ELF-1 (cell line): ENCODE measurements around the gene UBE3D.
"Not testable (repeated sequence)": the region's sequence is repeated elsewhere in the genome, so short reads cannot be mapped to it uniquely, and the experiment has no call there.

Experiments
- DNase-seq: peaks from one replicate; pipeline ENCODE4 v3.0.0-alpha.2; 2016; ENCODE audit warnings: low read depth, low spot score

UBE3D gene

GRCh38 chr6:83055366-83055964 lies 10.2 kb downstream of the UBE3D start:
- peak; percentile 57 for DNase-seq

GRCh38 chr6:83053678-83054077 lies 12.0 kb downstream of the UBE3D start:
- no peak for DNase-seq

GRCh38 chr6:83051377-83052172 lies 14.1 kb downstream of the UBE3D start:
- no peak for DNase-seq

GRCh38 chr6:83047065-83047754 lies 18.4 kb downstream of the UBE3D start:
- DNase-seq, result peak; percentile 25

- no peak for DNase-seq
These were observed 21.4 kb downstream of the UBE3D start for GRCh38 chr6:83044091-83044768.

GRCh38 chr6:83042467-83043053 lies 23.1 kb downstream of the UBE3D start:
- DNase-seq, result no peak

- no peak for DNase-seq
These were observed 27.4 kb downstream of the UBE3D start for GRCh38 chr6:83038246-83038645.

- DNase-seq, result peak; percentile 8
These were observed 34.0 kb downstream of the UBE3D start for GRCh38 chr6:83031689-83032088.

- DNase-seq, result no peak
These were observed 45.9 kb downstream of the UBE3D start for GRCh38 chr6:83019741-83020140.

- not testable (repeated sequence) for DNase-seq
These were observed 54.5 kb downstream of the UBE3D start for GRCh38 chr6:83011131-83011530.

GRCh38 chr6:83008626-83009025 lies 57.0 kb downstream of the UBE3D start:
- DNase-seq, result no peak

GRCh38 chr6:83006270-83006905 lies 59.3 kb downstream of the UBE3D start:
- DNase-seq, result no peak

- no peak for DNase-seq
These were observed 69.5 kb downstream of the UBE3D start for GRCh38 chr6:82996156-82996555.

GRCh38 chr6:82995066-82995465 lies 70.6 kb downstream of the UBE3D start:
- no peak for DNase-seq

- DNase-seq, result no peak
These were observed 75.8 kb downstream of the UBE3D start for GRCh38 chr6:82989736-82990290.

GRCh38 chr6:82988930-82989351 lies 76.7 kb downstream of the UBE3D start:
- no peak for DNase-seq

- DNase-seq, result no peak
These were observed 77.7 kb downstream of the UBE3D start for GRCh38 chr6:82987951-82988350.

GRCh38 chr6:82987416-82987815 lies 78.2 kb downstream of the UBE3D start:
- DNase-seq, result no peak

GRCh38 chr6:82984720-82985119 lies 80.9 kb downstream of the UBE3D start:
- DNase-seq, result no peak

- DNase-seq, result no peak
These were observed 85.6 kb downstream of the UBE3D start for GRCh38 chr6:82980086-82980485.

- DNase-seq, result no peak
These were observed 86.0 kb downstream of the UBE3D start for GRCh38 chr6:82979657-82980056.
